ENCODE measurements around the gene PRR29. TPM values are rescaled to one million over a fixed set of nuclear protein-coding genes. Genes with fewer than 3 reads are reported as not detected.

PRR29 gene
- total RNA-seq, 2 experiments from 2014 or later: 0.16 to 0.29 TPM

DNA sequence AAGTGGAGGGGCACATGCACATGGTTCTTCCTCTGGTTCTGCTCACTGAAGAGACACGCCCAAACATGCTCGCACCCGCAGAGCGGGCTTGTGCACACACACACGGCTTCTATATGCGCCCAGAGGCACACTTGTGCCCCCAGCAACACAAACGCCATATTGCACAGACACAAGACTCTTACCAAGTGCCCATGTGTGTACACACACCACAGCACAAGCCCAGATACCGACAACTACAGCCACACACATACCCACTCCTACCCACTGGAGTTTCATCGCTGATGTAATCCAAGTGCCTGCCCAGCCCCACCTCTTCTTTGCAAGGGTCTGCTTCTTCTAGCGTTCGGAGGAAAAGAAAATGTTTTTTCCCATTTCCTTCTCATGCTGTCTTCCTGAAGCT is 6.5 kb upstream of the PRR29 start:
- Histone ChIP-seq H3K4me2 (ENCODE audit: low read length) (no peak overlapping the region), H2AFZ (ENCODE audit: low read length) (no peak overlapping the region), H3K9me2 (ENCODE audit: insufficient read depth, low read length) (no peaks in the 10 kb centered on the region), H3K36me3 (ENCODE audit: insufficient read depth, low read length) (no peaks in the 10 kb centered on the region), H3K4me1 (ENCODE audit: insufficient read depth, low read length, poor library complexity, severe bottlenecking) (peaks cover 9% of the 10 kb centered on the region), H3K9me3 (ENCODE audit: low read length) (no peaks in the 10 kb centered on the region), H3K27ac (ENCODE audit: low read depth, low read length, poor library complexity, severe bottlenecking) (no peak overlapping the region), H4K20me1 (ENCODE audit: insufficient read depth, low read length) (no peaks in the 10 kb centered on the region), H3K4me3 (ENCODE audit: low read depth, low read length, poor library complexity, severe bottlenecking) (no peak overlapping the region), H3K79me2 (ENCODE audit: insufficient read depth, low read depth, low read length) (no peaks in the 10 kb centered on the region)
- DNase-seq (ENCODE audit: low spot score): no peak
- no TSS peak for BruUV-seq (replicated peaks)
- intact Hi-C loops (cut with micrococcal nuclease; ENCODE audit: unreplicated experiment): loop anchor here (2.0 to 5.0 kb wide), 2 partner anchors 37 to 99 kb away; no protein-coding TSS in a partner anchor
- ChIA-PET POLR2A (no interaction called here), CTCF (ENCODE audit: unreplicated experiment) (no interaction called here)
- TF ChIP-seq, protein P1, sequence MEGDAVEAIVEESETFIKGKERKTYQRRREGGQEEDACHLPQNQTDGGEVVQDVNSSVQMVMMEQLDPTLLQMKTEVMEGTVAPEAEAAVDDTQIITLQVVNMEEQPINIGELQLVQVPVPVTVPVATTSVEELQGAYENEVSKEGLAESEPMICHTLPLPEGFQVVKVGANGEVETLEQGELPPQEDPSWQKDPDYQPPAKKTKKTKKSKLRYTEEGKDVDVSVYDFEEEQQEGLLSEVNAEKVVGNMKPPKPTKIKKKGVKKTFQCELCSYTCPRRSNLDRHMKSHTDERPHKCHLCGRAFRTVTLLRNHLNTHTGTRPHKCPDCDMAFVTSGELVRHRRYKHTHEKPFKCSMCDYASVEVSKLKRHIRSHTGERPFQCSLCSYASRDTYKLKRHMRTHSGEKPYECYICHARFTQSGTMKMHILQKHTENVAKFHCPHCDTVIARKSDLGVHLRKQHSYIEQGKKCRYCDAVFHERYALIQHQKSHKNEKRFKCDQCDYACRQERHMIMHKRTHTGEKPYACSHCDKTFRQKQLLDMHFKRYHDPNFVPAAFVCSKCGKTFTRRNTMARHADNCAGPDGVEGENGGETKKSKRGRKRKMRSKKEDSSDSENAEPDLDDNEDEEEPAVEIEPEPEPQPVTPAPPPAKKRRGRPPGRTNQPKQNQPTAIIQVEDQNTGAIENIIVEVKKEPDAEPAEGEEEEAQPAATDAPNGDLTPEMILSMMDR (conservative IDR thresholded peaks at IDR 0.05; ENCODE audit: low read length): no peak
- no peak for TF ChIP-seq EZH2phosphoT487 (IDR thresholded peaks at IDR 0.05; ENCODE audit: borderline replicate concordance, low read depth, low read length)

- intact Hi-C loops (cut with micrococcal nuclease; ENCODE audit: unreplicated experiment): loop anchor here (5.0 kb wide), 1 partner anchor 101 kb away; no protein-coding TSS in a partner anchor
Observed at GRCh38 chr17:63993368-63993985, 4.7 kb upstream of the PRR29 start.

DNA sequence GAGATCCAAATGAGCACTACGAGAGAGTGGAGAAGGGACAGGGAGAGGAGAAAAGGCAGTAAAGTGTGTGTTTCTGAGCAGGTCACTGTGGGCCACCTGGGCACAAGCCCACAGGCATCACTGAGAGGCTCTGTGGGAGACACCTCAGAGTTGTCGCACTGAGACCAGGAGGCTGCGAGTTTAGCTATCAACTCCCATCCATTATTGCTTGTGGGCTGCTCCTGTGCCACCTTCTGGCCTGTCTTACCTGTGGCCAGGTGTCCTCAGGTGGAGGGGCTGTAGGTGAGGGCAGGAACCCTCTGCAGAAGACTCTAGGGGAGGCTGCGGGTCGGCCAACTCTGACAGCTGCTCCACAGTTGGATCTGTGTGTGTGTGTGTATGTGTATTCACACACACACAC is 2.5 kb upstream of the PRR29 start:
- intact Hi-C loops (cut with micrococcal nuclease; ENCODE audit: unreplicated experiment): no loop called here
- Histone ChIP-seq H3K4me1 (ENCODE audit: insufficient read depth, low read length, poor library complexity, severe bottlenecking) (peaks cover 22% of the 10 kb centered on the region), H3K4me3 (ENCODE audit: low read depth, low read length, poor library complexity, severe bottlenecking) (no peak overlapping the region), H2AFZ (ENCODE audit: low read length) (no peak overlapping the region), H3K36me3 (ENCODE audit: insufficient read depth, low read length) (no peaks in the 10 kb centered on the region), H3K79me2 (ENCODE audit: insufficient read depth, low read depth, low read length) (no peaks in the 10 kb centered on the region), H3K9me2 (ENCODE audit: insufficient read depth, low read length) (no peaks in the 10 kb centered on the region), H4K20me1 (ENCODE audit: insufficient read depth, low read length) (no peaks in the 10 kb centered on the region), H3K27ac (ENCODE audit: low read depth, low read length, poor library complexity, severe bottlenecking) (no peak overlapping the region), H3K9me3 (ENCODE audit: low read length) (no peaks in the 10 kb centered on the region), H3K4me2 (ENCODE audit: low read length) (no peak overlapping the region)
- POLR2A ChIA-PET: no interaction called here
- TF ChIP-seq EZH2phosphoT487 (IDR thresholded peaks at IDR 0.05; ENCODE audit: borderline replicate concordance, low read depth, low read length): no peak
- TF ChIP-seq, protein P1 (conservative IDR thresholded peaks at IDR 0.05; ENCODE audit: low read length): no peak
- CTCF ChIA-PET (ENCODE audit: unreplicated experiment): no interaction called here
- BruUV-seq (replicated peaks): no TSS peak
- DNase-seq (ENCODE audit: low spot score): no peak

More at GRCh38 chr17:63993368-63993985, 4.7 kb upstream of the PRR29 start:
- no peaks in the 10 kb centered on the region for H3K79me2 ChIP-seq (ENCODE audit: insufficient read depth, low read depth, low read length)
- H3K9me2 ChIP-seq (ENCODE audit: insufficient read depth, low read length): no peaks in the 10 kb centered on the region
- ChIA-PET CTCF (ENCODE audit: unreplicated experiment) (no interaction called here), POLR2A (no interaction called here)
- no peak overlapping the region for H2AFZ ChIP-seq (ENCODE audit: low read length)
- H3K4me3 ChIP-seq (ENCODE audit: low read depth, low read length, poor library complexity, severe bottlenecking): no peak overlapping the region
- no TSS peak for BruUV-seq (replicated peaks)
- peaks cover 19% of the 10 kb centered on the region for H3K4me1 ChIP-seq (ENCODE audit: insufficient read depth, low read length, poor library complexity, severe bottlenecking)
- no peak overlapping the region for H3K27ac ChIP-seq (ENCODE audit: low read depth, low read length, poor library complexity, severe bottlenecking)
- H4K20me1 ChIP-seq (ENCODE audit: insufficient read depth, low read length): no peaks in the 10 kb centered on the region
- DNase-seq (ENCODE audit: low spot score): no peak
- TF ChIP-seq, protein P1 (conservative IDR thresholded peaks at IDR 0.05; ENCODE audit: low read length): no peak
- TF ChIP-seq EZH2phosphoT487 (IDR thresholded peaks at IDR 0.05; ENCODE audit: borderline replicate concordance, low read depth, low read length): no peak
- H3K4me2 ChIP-seq (ENCODE audit: low read length): no peak overlapping the region
- no peaks in the 10 kb centered on the region for H3K36me3 ChIP-seq (ENCODE audit: insufficient read depth, low read length)
- H3K9me3 ChIP-seq (ENCODE audit: low read length): no peaks in the 10 kb centered on the region
